Neuronal stem cell (in vitro differentiated cells): ENCODE results near the gene VANGL1.

Experiments used
- DNase-seq: peaks from one replicate; pipeline ENCODE4 v3.0.0-alpha.2; 2013; ENCODE audit warnings: low spot score
- H2AFZ ChIP-seq: one replicate; pipeline ENCODE4 v1.6.1; 2013; ENCODE audit warnings: mild to moderate bottlenecking, low read length, inconsistent platforms
- H2AK5ac ChIP-seq: 2 replicates; pipeline ENCODE4 v1.6.1; 2013; ENCODE audit warnings: low read depth, mild to moderate bottlenecking, inconsistent platforms, low read length, moderate library complexity, mixed read lengths
- H2BK120ac ChIP-seq: 2 replicates; pipeline ENCODE4 v1.6.1; 2013; ENCODE audit warnings: low read depth, mild to moderate bottlenecking, inconsistent platforms, low read length, moderate library complexity, mixed read lengths
- H2BK12ac ChIP-seq: one replicate; pipeline ENCODE4 v1.6.1; 2013; ENCODE audit warnings: low read length, inconsistent platforms
- H2BK15ac ChIP-seq: 2 replicates; pipeline ENCODE4 v1.6.1; 2013; ENCODE audit warnings: mild to moderate bottlenecking, low read length, inconsistent platforms, mixed read lengths
- H2BK5ac ChIP-seq: one replicate; pipeline ENCODE4 v1.6.1; 2013; ENCODE audit warnings: inconsistent platforms, mild to moderate bottlenecking, low read length, moderate library complexity
- H3K14ac ChIP-seq: one replicate; pipeline ENCODE4 v1.6.1; 2013; ENCODE audit warnings: low read length, inconsistent platforms
- H3K18ac ChIP-seq: 2 replicates; pipeline ENCODE4 v1.6.1; 2013; ENCODE audit warnings: low read length, inconsistent platforms
- H3K23ac ChIP-seq: 2 replicates; pipeline ENCODE4 v1.6.1; 2013; ENCODE audit warnings: low read depth, mild to moderate bottlenecking, mixed read lengths, low read length, inconsistent platforms; ENCODE audit not compliant: poor library complexity
- H3K27ac ChIP-seq: replicated peaks from 3 replicates; pipeline ENCODE4 v1.5.1; 2013; ENCODE audit warnings: low read length, inconsistent platforms
- H3K27me3 ChIP-seq, 3 experiments: 2 replicates each; pipeline ENCODE4 v1.6.1; 2013; ENCODE audit warnings: low read length in 3 of 3, mild to moderate bottlenecking in 2 of 3, inconsistent platforms in 1 of 3, low read depth in 1 of 3, mixed read lengths in 1 of 3, moderate library complexity in 1 of 3; ENCODE audit not compliant: control insufficient read depth in 3 of 3, insufficient read depth in 3 of 3
- H3K36me3 ChIP-seq, 2 donors: replicated peaks in 1 of 2; 2 replicates each; pipeline ENCODE4 v1.6.1; 2013; ENCODE audit warnings: low read length in 2 of 2; ENCODE audit not compliant: control insufficient read depth in 2 of 2, insufficient read depth in 2 of 2
- H3K4ac ChIP-seq: 2 replicates; pipeline ENCODE4 v1.6.1; 2013; ENCODE audit warnings: inconsistent platforms, mild to moderate bottlenecking, low read length, moderate library complexity
- H3K4me1 ChIP-seq, 2 donors: 1 replicate in 1 of 2; 2 replicates in 1 of 2; pipeline ENCODE4 v1.6.1; 2013; ENCODE audit warnings: low read length in 2 of 2, low read depth in 1 of 2; ENCODE audit not compliant: control insufficient read depth in 2 of 2, insufficient read depth in 1 of 2
- H3K4me2 ChIP-seq: one replicate; pipeline ENCODE4 v1.6.1; 2013; ENCODE audit warnings: mild to moderate bottlenecking, low read length, inconsistent platforms; ENCODE audit not compliant: insufficient read depth, poor library complexity, severe bottlenecking
- H3K4me3 ChIP-seq, 2 donors: 2 replicates each; pipeline ENCODE4 v1.5.1; 2013; ENCODE audit warnings: low read length in 2 of 2, mild to moderate bottlenecking in 2 of 2, inconsistent platforms in 1 of 2, moderate library complexity in 1 of 2
- H3K79me1 ChIP-seq: one replicate; pipeline ENCODE4 v1.6.1; 2013; ENCODE audit warnings: low read depth, mild to moderate bottlenecking, inconsistent platforms, low read length, moderate library complexity
- H3K9ac ChIP-seq: one replicate; pipeline ENCODE4 v1.6.1; 2013; ENCODE audit warnings: mild to moderate bottlenecking, low read depth, low read length, inconsistent platforms; ENCODE audit not compliant: poor library complexity
- H3K9me3 ChIP-seq, 2 donors: replicated peaks in 1 of 2; 2 replicates each; pipeline versions ENCODE3 to v1.6.1; 2013; ENCODE audit warnings: low read length in 2 of 2, mild to moderate bottlenecking in 2 of 2, inconsistent platforms in 1 of 2, low read depth in 1 of 2, mixed read lengths in 1 of 2, moderate library complexity in 1 of 2; ENCODE audit not compliant: control insufficient read depth in 2 of 2, insufficient read depth in 1 of 2
- H4K8ac ChIP-seq: one replicate; pipeline ENCODE4 v1.6.1; 2013; ENCODE audit warnings: low read depth, mild to moderate bottlenecking, inconsistent platforms, low read length, moderate library complexity
- H4K91ac ChIP-seq: one replicate; pipeline ENCODE4 v1.6.1; 2013; ENCODE audit warnings: low read length, low read depth, mild to moderate bottlenecking, inconsistent platforms; ENCODE audit not compliant: poor library complexity
- WGBS, 2 donors: extraction: QIAGEN DNeasy Blood & Tissue Kit; methylation state at CpG; one replicate each; pipeline ENCODE4 v1.1.7; 2013; ENCODE audit warnings: missing lambda C conversion rate in 2 of 2, mixed read lengths in 1 of 2; ENCODE audit not compliant: insufficient read length in 2 of 2, insufficient replicate concordance in 1 of 2; ENCODE audit errors: extremely low coverage in 2 of 2; 5-methylcytosine and 5-hydroxymethylcytosine counted together

Gene VANGL1

DNA sequence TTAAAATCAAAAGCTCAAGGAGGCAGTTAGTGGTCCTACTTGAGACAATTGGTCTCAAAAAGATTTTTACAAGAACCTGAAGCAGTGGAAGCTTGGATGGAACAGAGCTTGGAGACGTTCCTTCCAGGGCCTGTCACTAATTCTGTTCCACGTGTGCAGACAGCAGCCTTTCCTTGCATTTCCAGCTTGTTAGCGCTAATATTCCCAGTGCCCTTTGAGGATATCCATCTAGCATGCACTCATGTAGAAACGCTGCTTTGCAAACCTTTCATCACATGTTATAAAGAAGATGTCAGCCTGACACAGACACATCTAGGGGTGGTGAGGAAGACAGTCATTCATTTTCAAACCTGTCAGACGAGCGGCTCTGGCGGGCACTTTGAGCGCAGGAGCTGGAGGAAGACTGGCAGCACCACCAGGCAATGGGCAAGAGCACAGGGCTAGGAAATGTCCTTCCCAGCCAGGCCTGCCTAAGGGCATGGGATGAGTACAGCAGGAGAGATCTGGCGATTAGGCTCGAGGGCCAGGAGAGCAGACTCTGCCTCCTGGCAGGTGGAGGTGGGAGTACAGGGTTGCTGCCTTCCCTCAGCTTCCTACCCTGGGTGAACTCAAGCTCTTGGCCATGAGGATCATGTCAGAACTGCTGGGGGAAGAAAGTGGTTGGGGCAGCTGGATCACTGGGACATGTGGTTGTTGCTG is 71.3 kb downstream of the VANGL1 start:
- H2BK15ac ChIP-seq, result no peak overlapping the region
- no peaks in the 10 kb centered on the region for H3K4me1 ChIP-seq
- no peaks in the 10 kb centered on the region for H3K9me3 ChIP-seq
- no peak overlapping the region for H2BK5ac ChIP-seq
- no peak overlapping the region for H3K4me2 ChIP-seq
- no peaks in the 10 kb centered on the region for H3K36me3 ChIP-seq
- H3K4ac ChIP-seq, result no peak overlapping the region
- H2AFZ ChIP-seq, result no peak overlapping the region
- H2BK12ac ChIP-seq, result no peak overlapping the region
- peak overlapping the region; percentile 67 for H2AK5ac ChIP-seq
- H3K14ac ChIP-seq, result no peak overlapping the region
- WGBS, 2 donors, result no CpG with 5 or more reads among the region's 10 CpGs
- no peak for DNase-seq
- H3K23ac ChIP-seq, result no peak overlapping the region
- no peaks in the 10 kb centered on the region for H3K79me1 ChIP-seq
- H2BK120ac ChIP-seq, result no peak overlapping the region
- no peak overlapping the region for H3K27ac ChIP-seq
- H3K4me3 ChIP-seq, result no peak overlapping the region
- H4K91ac ChIP-seq, result peak overlapping the region; percentile 75
- H4K8ac ChIP-seq, result no peak overlapping the region
- H3K18ac ChIP-seq, result peak overlapping the region; percentile 61
- peaks cover 0 to 13% (median 0%) of the 10 kb centered on the region in 3 experiments for H3K27me3 ChIP-seq
- H3K9ac ChIP-seq, result no peak overlapping the region

DNA sequence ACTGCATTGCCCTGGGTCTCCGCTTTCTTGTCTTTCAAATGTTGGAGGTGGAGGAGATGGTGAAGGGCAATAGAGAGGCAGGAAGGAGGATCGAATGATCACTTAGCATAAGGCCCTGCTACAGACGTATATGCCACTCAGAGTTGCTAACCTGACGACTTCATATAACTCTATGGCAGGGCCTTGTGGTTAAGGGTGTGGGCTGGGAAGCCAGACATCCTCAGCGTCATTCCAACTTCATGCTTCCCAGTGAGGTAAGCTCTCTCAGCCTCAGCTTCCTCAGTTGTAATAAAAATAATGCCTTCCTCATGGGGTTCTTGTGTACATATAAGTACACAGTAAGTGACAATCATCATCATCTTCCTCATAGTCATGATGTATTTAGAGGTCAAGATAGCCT is 72.1 kb downstream of the VANGL1 start:
- no peak overlapping the region for H3K23ac ChIP-seq
- no peak overlapping the region for H4K91ac ChIP-seq
- no peak for DNase-seq
- H4K8ac ChIP-seq, result no peak overlapping the region
- no peak overlapping the region for H3K14ac ChIP-seq
- no peak overlapping the region for H3K4me2 ChIP-seq
- peaks cover 0 to 21% (median 0%) of the 10 kb centered on the region in 3 experiments for H3K27me3 ChIP-seq
- H2BK12ac ChIP-seq, result no peak overlapping the region
- WGBS, 2 donors, result no CpG with 5 or more reads among the region's 5 CpGs
- no peak overlapping the region for H3K27ac ChIP-seq
- no peak overlapping the region for H3K9ac ChIP-seq
- H3K9me3 ChIP-seq, result no peaks in the 10 kb centered on the region
- H3K36me3 ChIP-seq, result no peaks in the 10 kb centered on the region
- H2BK5ac ChIP-seq, result no peak overlapping the region
- H2AFZ ChIP-seq, result no peak overlapping the region
- H2BK120ac ChIP-seq, result no peak overlapping the region
- H2AK5ac ChIP-seq, result no peak overlapping the region
- no peak overlapping the region for H3K18ac ChIP-seq
- H3K4me3 ChIP-seq, result no peak overlapping the region
- no peaks in the 10 kb centered on the region for H3K4me1 ChIP-seq
- H2BK15ac ChIP-seq, result no peak overlapping the region
- H3K79me1 ChIP-seq, result no peaks in the 10 kb centered on the region
- no peak overlapping the region for H3K4ac ChIP-seq

DNA sequence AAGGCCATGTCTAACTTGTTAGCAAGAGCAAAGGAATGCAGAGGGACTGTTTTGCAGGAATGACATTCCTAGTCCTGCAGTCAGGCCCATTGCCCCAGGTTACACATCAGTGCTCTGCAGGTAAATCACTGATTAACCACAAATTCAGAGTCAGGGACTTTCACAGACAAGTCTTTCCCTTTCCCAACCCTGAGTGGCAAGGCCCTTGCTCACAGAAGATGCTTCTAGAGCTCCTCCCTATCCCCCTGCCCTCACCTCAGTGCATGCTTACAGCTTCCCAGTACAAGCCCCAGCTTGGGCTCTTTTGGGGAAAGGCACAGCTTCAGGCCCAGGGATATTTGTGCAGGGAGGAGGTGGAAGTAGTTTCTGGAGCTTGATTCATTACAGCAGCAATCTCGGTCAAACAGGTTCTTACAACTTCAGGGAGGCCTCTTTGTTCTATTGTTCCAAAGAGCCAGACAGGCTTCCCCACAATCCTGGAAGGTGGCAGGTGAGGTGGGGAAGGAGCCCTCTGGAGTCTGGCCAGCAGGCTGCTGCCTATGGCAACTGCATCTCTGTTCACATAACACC is 72.9 kb downstream of the VANGL1 start:
- Histone ChIP-seq H4K8ac (no peak overlapping the region), H2BK120ac (no peak overlapping the region), H3K23ac (no peak overlapping the region), H2BK15ac (no peak overlapping the region), H3K9me3 (no peaks in the 10 kb centered on the region), H3K9ac (no peak overlapping the region), H3K4me2 (no peak overlapping the region), H3K4me1 (no peaks in the 10 kb centered on the region), H3K36me3 (no peaks in the 10 kb centered on the region), H3K27ac (no peak overlapping the region), H3K4ac (no peak overlapping the region), H3K4me3 (no peak overlapping the region), H2BK12ac (no peak overlapping the region), H3K27me3 (peaks cover 0 to 25% (median 0%) of the 10 kb centered on the region in 3 experiments), H2BK5ac (no peak overlapping the region), H3K79me1 (no peaks in the 10 kb centered on the region), H2AFZ (no peak overlapping the region), H3K18ac (peak overlapping the region; percentile 22), H4K91ac (no peak overlapping the region), H2AK5ac (no peak overlapping the region), H3K14ac (no peak overlapping the region)
- no peak for DNase-seq
- WGBS, 2 donors, result no CpG with 5 or more reads among the region's 1 CpG

DNA sequence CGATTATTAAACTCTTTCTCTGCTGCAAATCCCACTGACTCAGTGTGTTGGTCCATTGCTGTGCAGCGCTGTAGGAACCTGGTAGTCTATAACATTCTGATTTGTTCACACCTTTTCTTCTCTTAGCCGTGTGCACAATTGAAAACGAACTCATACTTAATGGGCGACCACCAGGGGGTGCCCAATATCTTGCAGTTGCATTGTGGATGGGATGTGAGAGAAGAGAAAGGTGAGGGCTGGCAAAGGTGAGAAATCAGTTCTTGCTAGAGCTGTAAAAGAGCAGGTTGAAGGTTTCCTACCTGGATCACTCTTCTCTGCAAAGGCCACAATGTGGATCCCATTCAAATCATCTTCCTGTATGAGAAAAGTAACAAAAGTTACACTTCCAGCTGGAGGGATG is 75.8 kb downstream of the VANGL1 start:
- Histone ChIP-seq H3K23ac (no peak overlapping the region), H4K8ac (no peak overlapping the region), H2BK120ac (no peak overlapping the region), H3K9me3 (no peaks in the 10 kb centered on the region), H3K18ac (no peak overlapping the region), H2BK15ac (no peak overlapping the region), H2AFZ (no peak overlapping the region), H4K91ac (no peak overlapping the region), H3K9ac (no peak overlapping the region), H3K27ac (no peak overlapping the region), H2AK5ac (no peak overlapping the region), H3K4me2 (no peak overlapping the region), H3K4me1 (no peaks in the 10 kb centered on the region), H3K4ac (no peak overlapping the region), H3K14ac (no peak overlapping the region), H3K27me3 (peaks cover 0 to 18% (median 0%) of the 10 kb centered on the region in 3 experiments), H2BK12ac (no peak overlapping the region), H3K4me3 (no peak overlapping the region), H3K79me1 (no peaks in the 10 kb centered on the region), H2BK5ac (no peak overlapping the region), H3K36me3 (no peaks in the 10 kb centered on the region)
- WGBS, 2 donors, result no CpG with 5 or more reads among the region's 5 CpGs
- DNase-seq, result no peak
